ENCODE data around the gene PGA3.
"Not testable (repeated sequence)": the region's sequence is repeated elsewhere in the genome, so short reads cannot be mapped to it uniquely, and the experiment has no call there.

PGA3 gene

DNA sequence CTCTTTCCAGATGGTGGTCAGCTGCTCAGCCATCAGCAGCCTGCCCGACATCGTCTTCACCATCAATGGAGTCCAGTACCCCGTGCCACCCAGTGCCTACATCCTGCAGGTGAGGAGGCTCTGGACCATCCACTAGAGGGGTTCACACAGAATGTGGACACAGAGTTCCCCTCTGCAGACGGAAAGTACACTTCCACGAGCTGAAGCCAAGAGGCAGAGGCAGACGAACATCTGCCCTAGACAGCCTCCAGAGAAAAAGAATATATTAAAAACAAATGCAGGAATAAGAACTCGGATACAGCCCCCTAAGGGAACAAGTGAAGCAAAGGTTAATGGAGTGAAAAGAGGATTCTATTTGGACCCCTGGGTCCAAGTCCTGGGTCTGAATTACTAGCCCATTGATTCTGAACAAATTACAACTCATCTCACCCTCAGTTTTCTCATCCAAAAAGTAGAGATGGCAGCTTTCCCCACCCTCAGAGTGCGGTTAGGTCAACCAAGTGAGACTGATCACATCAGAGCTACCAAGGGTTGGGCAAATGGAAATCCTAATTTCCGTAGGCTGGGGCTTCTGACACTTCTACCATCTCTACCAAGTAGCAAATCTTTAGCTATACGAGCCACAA is 8.1 kb downstream of the PGA3 start:
- DNase-seq (ENCODE audit: low read depth); H3K4me3 ChIP-seq (ENCODE audit: control insufficient read depth, low read depth, low read length): not testable (repeated sequence)

DNA sequence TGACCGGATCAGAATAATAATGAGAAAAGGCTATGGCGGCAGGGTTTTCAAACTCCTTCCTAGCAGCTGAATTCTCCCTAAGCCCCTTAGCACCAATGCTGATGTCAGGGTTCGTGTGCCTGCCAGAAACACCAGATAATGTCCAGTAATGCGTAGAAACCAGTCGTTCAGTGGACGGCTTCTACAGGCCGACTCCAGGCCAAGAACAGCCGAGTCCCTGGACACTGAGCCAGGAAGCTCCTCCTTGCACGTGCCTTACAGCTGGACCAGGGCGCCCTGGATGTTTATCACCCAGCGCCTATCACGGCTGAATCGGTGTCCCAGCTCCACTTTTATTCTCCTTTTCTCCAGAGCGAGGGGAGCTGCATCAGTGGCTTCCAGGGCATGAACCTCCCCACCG is 8.9 kb downstream of the PGA3 start:
- H3K4me3 ChIP-seq (ENCODE audit: control insufficient read depth, low read depth, low read length); DNase-seq (ENCODE audit: low read depth): not testable (repeated sequence)

DNA sequence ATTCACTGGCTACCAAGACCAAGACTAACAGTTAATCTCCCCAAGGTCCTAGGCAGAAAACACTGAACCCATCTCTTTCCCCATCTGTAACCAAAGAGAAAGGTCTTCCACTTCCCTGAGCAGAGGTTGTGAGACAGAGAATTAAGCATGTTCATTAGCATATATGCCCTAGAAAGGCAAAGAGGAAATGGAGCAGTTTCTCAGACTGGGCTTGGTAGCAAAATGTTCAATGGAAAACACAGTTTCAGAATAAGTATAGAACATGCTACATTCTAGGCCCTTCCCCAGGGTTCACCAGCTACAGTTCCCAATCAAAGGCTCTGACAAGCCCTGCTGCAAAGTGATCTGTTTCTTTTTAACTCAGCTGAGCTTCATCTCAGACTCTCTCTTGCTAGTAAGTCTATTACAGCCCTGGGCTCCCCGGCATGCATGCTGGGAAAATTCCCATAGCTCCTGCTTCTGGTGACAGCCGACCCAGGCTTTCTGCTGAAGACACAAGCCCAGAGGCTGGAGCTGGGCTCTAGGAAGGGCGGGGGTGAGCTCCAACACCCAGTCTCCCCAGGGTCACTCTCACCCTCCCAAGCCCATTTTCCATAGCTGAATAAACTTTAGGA is 10.5 kb downstream of the PGA3 start:
- not testable (repeated sequence) for H3K4me3 ChIP-seq (ENCODE audit: control insufficient read depth, low read depth, low read length); DNase-seq (ENCODE audit: low read depth)

DNA sequence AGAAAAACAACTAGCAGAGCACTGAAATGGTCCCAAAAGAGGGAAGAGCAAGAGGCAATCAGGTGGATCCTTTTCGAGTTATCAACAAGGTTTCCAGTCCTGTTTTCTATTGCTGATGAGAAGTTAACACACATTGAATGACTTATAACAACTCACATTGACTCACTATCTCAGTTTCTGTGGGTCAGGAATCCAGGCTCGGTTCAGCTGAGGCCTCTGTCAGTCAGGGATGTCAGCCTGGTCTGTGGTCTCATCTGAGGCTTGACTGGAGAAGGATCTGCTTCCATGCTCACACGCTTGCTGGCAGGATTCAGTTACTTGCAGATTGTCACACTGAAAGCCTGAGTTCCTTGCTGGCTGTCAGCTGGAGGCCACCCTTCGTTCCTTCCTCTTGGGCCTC is 15.0 kb downstream of the PGA3 start:
- not testable (repeated sequence) for DNase-seq (ENCODE audit: low read depth); H3K4me3 ChIP-seq (ENCODE audit: control insufficient read depth, low read depth, low read length)

- DNase-seq (ENCODE audit: low read depth); H3K4me3 ChIP-seq (ENCODE audit: control insufficient read depth, low read depth, low read length): not testable (repeated sequence)
Observed at GRCh38 chr11:61219016-61219415, 15.7 kb downstream of the PGA3 start.

DNA sequence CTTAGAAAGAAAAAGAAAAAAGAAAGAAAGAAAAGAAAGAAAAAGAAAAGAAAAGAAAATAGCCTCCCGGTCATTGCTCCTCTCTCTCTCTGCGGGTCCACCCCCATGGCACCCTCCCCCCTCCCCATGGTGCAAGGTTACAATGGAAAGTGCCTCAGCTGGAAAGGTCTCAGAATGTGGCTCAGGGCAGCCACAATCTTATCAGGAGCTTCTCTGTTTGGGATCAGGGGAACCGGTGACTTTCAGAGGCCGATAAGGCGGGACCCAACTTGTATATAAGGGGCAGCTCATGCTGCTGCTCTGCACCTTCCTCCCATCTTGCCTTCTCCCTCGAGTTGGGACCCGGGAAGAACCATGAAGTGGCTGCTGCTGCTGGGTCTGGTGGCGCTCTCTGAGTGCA is 18.7 kb downstream of the PGA3 start, which contains the start of gene PGA4:
PGA4 (plus strand) TSS at position 301 of the 400 bp plus-strand sequence; CDS start at position 355, 54 bp downstream.
- not testable (repeated sequence) for DNase-seq (ENCODE audit: low read depth); H3K4me3 ChIP-seq (ENCODE audit: control insufficient read depth, low read depth, low read length)

GRCh38 chr11:61222692-61223091 is 19.4 kb downstream of the PGA3 start:
- H3K4me3 ChIP-seq (ENCODE audit: control insufficient read depth, low read depth, low read length); DNase-seq (ENCODE audit: low read depth): not testable (repeated sequence)

- not testable (repeated sequence) for H3K4me3 ChIP-seq (ENCODE audit: control insufficient read depth, low read depth, low read length); DNase-seq (ENCODE audit: low read depth)
Observed at GRCh38 chr11:61226457-61227137, 23.3 kb downstream of the PGA3 start.

DNA sequence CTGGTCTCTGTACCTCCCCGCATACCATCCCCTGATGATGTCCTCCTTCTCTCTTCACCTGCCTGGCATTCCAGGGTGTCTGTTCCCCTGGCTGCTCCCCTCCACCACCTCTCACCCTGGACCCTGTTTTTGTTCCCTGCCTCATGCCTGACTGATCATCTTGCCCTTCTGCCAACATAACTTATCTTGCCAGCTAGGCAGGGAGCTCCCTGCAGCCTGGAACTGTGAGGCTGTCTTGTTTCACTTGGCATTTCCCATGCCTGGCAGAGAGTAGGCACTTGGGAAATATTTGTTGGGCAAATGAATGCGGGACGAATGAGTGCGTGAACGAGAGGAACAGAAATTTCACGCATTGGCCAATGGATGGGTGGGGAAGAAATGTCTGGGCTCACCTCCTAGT is 26.1 kb downstream of the PGA3 start:
- not testable (repeated sequence) for DNase-seq (ENCODE audit: low read depth); H3K4me3 ChIP-seq (ENCODE audit: control insufficient read depth, low read depth, low read length)

DNA sequence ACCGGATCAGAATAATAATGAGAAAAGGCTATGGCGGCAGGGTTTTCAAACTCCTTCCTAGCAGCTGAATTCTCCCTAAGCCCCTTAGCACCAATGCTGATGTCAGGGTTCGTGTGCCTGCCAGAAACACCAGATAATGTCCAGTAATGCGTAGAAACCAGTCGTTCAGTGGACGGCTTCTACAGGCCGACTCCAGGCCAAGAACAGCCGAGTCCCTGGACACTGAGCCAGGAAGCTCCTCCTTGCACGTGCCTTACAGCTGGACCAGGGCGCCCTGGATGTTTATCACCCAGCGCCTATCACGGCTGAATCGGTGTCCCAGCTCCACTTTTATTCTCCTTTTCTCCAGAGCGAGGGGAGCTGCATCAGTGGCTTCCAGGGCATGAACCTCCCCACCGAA is 27.7 kb downstream of the PGA3 start:
- H3K4me3 ChIP-seq (ENCODE audit: control insufficient read depth, low read depth, low read length); DNase-seq (ENCODE audit: low read depth): not testable (repeated sequence)

DNA sequence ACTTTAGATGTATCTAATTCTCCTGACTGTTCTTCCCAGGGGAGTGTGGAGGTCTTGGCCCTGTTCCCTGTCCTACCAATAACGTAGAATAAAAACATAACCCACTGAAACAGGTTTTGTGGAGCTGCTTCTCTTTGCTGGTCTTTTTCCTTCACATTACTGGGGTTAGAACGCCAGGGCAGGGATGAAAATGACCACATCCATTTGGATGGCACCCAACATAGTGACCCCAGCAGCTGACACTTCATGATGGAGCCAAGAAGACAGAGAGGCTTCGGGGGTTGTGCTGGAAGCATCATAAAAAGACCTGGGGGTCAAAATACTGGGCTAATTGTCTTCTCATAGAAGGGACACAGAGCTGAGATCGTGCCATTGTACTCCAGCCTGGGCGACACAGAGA is 28.3 kb downstream of the PGA3 start:
- not testable (repeated sequence) for DNase-seq (ENCODE audit: low read depth); H3K4me3 ChIP-seq (ENCODE audit: control insufficient read depth, low read depth, low read length)

GRCh38 chr11:61232548-61233145 is 29.3 kb downstream of the PGA3 start:
- DNase-seq (ENCODE audit: low read depth); H3K4me3 ChIP-seq (ENCODE audit: control insufficient read depth, low read depth, low read length): not testable (repeated sequence)

DNA sequence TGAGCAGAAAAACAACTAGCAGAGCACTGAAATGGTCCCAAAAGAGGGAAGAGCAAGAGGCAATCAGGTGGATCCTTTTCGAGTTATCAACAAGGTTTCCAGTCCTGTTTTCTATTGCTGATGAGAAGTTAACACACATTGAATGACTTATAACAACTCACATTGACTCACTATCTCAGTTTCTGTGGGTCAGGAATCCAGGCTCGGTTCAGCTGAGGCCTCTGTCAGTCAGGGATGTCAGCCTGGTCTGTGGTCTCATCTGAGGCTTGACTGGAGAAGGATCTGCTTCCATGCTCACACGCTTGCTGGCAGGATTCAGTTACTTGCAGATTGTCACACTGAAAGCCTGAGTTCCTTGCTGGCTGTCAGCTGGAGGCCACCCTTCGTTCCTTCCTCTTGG is 33.8 kb downstream of the PGA3 start:
- H3K4me3 ChIP-seq (ENCODE audit: control insufficient read depth, low read depth, low read length), result not testable (repeated sequence)

DNA sequence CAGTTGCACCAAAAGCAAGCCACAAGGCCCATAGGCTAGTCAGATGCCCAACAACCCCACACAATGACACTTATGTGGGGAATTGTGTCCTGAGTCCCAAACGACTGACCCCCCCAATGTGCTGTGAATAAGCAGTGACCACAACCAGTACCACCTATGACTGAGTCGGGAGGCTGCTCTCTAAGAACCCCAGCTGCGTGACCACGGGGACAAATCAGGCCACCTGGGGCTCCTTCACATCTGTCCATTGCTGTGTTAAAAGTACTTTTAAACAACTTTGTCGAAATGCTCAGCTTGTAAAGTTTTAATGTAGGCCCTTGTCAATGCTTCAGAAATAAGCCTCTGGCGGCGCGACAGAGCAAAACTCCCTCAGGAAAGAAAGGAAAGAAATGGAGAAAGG is 37.0 kb downstream of the PGA3 start:
- H3K4me3 ChIP-seq (ENCODE audit: control insufficient read depth, low read depth, low read length); DNase-seq (ENCODE audit: low read depth): not testable (repeated sequence)

More for the DNA sequence above, 33.8 kb downstream of the PGA3 start:
- DNase-seq (ENCODE audit: low read depth), result not testable (repeated sequence)

GRCh38 chr11:61240875-61241274 is 37.6 kb downstream of the PGA3 start, which contains the start of gene PGA5:
Gene PGA5 (plus strand): TSS chr11:61241175. CDS start chr11:61241227, 52 bp downstream.
- not testable (repeated sequence) for H3K4me3 ChIP-seq (ENCODE audit: control insufficient read depth, low read depth, low read length); DNase-seq (ENCODE audit: low read depth)

DNA sequence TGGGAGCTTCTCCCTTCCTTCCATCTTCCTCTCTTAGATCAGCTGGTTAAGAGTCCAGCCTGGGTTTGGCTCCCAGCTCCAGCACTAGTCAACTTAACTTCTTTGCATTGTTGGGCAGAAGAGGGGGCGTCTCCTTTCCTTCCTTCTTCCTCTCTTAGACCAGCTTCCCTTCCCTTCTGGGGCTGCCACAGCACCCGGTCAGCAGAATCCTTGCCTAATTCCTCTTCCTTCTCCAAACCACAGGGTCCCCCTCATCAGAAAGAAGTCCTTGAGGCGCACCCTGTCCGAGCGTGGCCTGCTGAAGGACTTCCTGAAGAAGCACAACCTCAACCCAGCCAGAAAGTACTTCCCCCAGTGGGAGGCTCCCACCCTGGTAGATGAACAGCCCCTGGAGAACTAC is 38.2 kb downstream of the PGA3 start:
- not testable (repeated sequence) for H3K4me3 ChIP-seq (ENCODE audit: control insufficient read depth, low read depth, low read length); DNase-seq (ENCODE audit: low read depth)

- not testable (repeated sequence) for DNase-seq (ENCODE audit: low read depth); H3K4me3 ChIP-seq (ENCODE audit: control insufficient read depth, low read depth, low read length)
Observed at GRCh38 chr11:61245284-61245964, 42.1 kb downstream of the PGA3 start.

DNA sequence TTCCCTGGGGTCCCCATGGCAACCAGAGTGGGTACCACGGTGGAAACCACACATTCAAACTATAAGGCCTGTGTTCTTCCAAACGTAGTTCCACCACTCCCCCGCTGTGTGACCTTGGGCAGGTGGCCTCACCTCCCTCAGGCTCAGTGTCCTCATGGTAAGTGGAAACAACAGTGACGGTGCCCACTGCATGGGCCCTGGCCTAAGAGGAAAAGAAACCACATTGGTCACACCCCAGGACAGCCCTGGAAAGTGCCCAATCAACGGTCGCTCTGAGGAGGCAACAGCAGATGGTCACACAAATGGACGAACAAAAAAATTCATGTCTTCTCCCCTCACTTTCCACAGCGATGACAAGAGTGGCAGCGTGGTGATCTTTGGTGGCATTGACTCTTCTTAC is 44.8 kb downstream of the PGA3 start:
- DNase-seq (ENCODE audit: low read depth); H3K4me3 ChIP-seq (ENCODE audit: control insufficient read depth, low read depth, low read length): not testable (repeated sequence)
